Putamen (tissue), 1 donor: ENCODE measurements around the gene RASSF8.

Experiments
- DNase-seq: peaks from one replicate; pipeline ENCODE4 v3.0.0-alpha.2; 2016; ENCODE audit warnings: low spot score

Gene RASSF8

DNA sequence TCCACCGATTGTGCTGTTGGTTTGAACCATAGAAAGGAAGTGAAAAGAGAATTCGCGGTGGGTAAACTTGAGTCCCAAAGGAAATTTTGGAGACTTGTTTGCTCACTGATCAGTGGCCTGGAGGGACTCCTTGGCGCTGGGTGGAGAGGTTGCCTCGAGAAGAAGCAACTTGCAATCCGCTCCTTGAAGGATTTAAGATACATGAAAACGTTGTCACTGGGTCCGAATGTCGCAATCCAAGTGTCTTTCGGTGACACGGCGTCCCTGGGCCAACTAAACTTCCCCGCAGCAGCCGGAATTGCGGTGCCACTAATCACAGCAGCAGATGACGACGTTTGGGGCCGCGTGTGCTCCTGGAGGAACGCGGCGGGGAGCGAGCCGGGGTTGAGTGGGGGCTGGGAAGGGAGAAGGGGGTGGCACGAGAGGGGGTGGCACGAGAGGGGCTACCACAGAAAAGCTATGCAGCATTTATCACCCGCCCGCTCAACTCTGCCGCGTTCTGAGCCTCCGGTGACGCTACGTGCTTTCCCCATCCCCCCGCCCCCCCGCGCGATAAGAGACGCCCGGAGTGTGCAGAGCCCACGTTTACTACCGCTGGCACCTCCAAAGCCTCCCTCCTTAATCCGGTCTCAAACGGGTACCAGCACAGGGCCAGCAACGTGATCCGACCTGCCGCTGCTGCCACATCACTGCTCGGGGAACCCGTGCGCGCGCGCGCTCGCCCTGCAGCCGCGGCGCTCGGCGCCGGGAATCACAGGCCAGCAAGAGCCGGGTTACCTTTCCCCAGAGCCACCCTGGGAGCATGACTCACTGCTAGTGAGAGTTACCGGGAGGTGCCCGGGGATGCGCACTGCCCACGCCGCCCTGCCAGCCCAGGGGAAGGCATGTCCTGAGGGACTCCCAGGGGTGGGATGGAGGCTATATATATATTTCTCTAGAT, 167.2 kb downstream of the RASSF8 start:
- DNase-seq, result peak; percentile 86

GRCh38 chr12:26126340-26127284, 168.1 kb downstream of the RASSF8 start:
- peak; percentile 92 for DNase-seq

GRCh38 chr12:26127404-26127803, 168.9 kb downstream of the RASSF8 start:
- no peak for DNase-seq

DNA sequence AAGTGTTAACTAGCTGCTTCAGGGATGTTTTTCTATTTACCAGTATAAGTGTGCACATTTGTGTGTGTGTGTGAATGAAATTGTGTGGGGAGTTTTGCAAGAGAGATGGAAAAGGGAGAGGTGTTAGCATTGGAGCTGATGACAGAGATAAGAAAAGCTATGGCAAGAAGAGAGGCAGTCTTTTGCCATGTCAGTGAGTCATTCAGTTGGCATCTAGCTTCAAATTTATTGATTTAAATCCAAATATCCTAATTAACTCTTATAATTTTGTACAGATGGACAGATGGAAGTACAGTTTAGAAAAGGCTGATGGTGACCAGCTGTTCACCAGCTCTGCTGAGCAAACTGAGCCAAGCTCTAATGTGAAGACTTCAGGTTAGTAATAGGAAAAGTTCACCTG, 169.7 kb downstream of the RASSF8 start:
- DNase-seq, result no peak
